OCI-LY7 (cell line): ENCODE measurements around the gene ATP8B3. TPM values are rescaled to one million over a fixed set of nuclear protein-coding genes. Genes with fewer than 3 reads are reported as not detected.
A peak's percentile ranks its signal among the peaks of the same experiment; 100 is the strongest.

Experiments used
- BruUV-seq: library from RNA; stranded (reverse); fragments of 400-500 nt; replicated peaks from 2 replicates; lab custom pipeline; 2021; lab: Mats Ljungman, UMichigan
- CTCF ChIA-PET: fragments of 300-600 bp; sonication (Branson Sonifier 250); formaldehyde crosslinking; loops from one replicate; lab custom pipeline; 2022; ENCODE audit warnings: antibody characterized with exemption; ENCODE audit not compliant: unreplicated experiment; lab: Charles Lee
- POLR2A ChIA-PET: fragments of 300-600 bp; sonication (Branson Sonifier 250); formaldehyde crosslinking; loops from one replicate; lab custom pipeline; 2022; ENCODE audit warnings: antibody characterized with exemption; lab: Charles Lee
- DNase-seq: peaks from one replicate; pipeline ENCODE4 v3.0.0-alpha.2; 2015; ENCODE audit warnings: low spot score
- H2AFZ ChIP-seq: fragments of 200-600 bp; sonication (generic), shearing (Covaris generic); 2 replicates; pipeline ENCODE4 v1.6.1; 2014; ENCODE audit warnings: mild to moderate bottlenecking, antibody characterized with exemption, low read length, moderate library complexity
- H3K27ac ChIP-seq: fragments of 200-600 bp; sonication (generic); 2 replicates; pipeline ENCODE4 v1.5.1; 2014; ENCODE audit warnings: mixed run types, low read depth, mild to moderate bottlenecking, moderate library complexity, low read length, inconsistent platforms; ENCODE audit not compliant: poor library complexity, severe bottlenecking
- H3K36me3 ChIP-seq: fragments of 200-600 bp; sonication (generic); 2 replicates; pipeline ENCODE4 v1.6.1; 2014; ENCODE audit warnings: mild to moderate bottlenecking, antibody characterized with exemption, low read length, moderate library complexity, mixed read lengths; ENCODE audit not compliant: insufficient read depth
- H3K4me1 ChIP-seq: fragments of 200-600 bp; sonication (generic); 2 replicates; pipeline ENCODE4 v1.5.1; 2014; ENCODE audit warnings: mild to moderate bottlenecking, low read length; ENCODE audit not compliant: insufficient read depth, poor library complexity, severe bottlenecking
- H3K4me2 ChIP-seq: fragments of 200-600 bp; sonication (generic); 2 replicates; pipeline ENCODE4 v1.6.1; 2014; ENCODE audit warnings: mild to moderate bottlenecking, low read length
- H3K4me3 ChIP-seq: fragments of 200-600 bp; sonication (generic); 2 replicates; pipeline ENCODE4 v1.5.1; 2014; ENCODE audit warnings: mild to moderate bottlenecking, low read depth, low read length; ENCODE audit not compliant: poor library complexity, severe bottlenecking
- H3K79me2 ChIP-seq: fragments of 200-600 bp; sonication (generic); 2 replicates; pipeline ENCODE4 v1.6.1; 2016; ENCODE audit warnings: low read depth, mild to moderate bottlenecking, low read length, moderate library complexity, mixed read lengths; ENCODE audit not compliant: insufficient read depth
- H3K9me2 ChIP-seq: fragments of 200-600 bp; sonication (generic); 2 replicates; pipeline ENCODE4 v1.6.1; 2016; ENCODE audit warnings: mild to moderate bottlenecking, low read length, mixed read lengths; ENCODE audit not compliant: insufficient read depth
- H3K9me3 ChIP-seq: fragments of 200-600 bp; sonication (generic); 2 replicates; pipeline ENCODE4 v1.6.1; 2014; ENCODE audit warnings: mild to moderate bottlenecking, mixed run types, low read length, mixed read lengths
- H4K20me1 ChIP-seq: fragments of 200-600 bp; sonication (generic); 2 replicates; pipeline ENCODE4 v1.6.1; 2014; ENCODE audit warnings: mild to moderate bottlenecking, antibody characterized with exemption, low read length, moderate library complexity, mixed read lengths; ENCODE audit not compliant: insufficient read depth
- EZH2phosphoT487 ChIP-seq: fragments of 200-600 bp; sonication (generic); IDR thresholded peaks from 2 replicates; pipeline ENCODE4 v1.6.1; 2018; ENCODE audit warnings: low read depth, borderline replicate concordance, mild to moderate bottlenecking, mixed run types, antibody characterized with exemption, low read length, moderate library complexity, mixed read lengths
- intact Hi-C: fragments of 100-400 bp; cut with micrococcal nuclease; formaldehyde crosslinking; loops from one replicate; pipeline ENCODE4 v1.10.0; 2022; ENCODE audit not compliant: unreplicated experiment
- total RNA-seq, 2 experiments: library from RNA; depleted of rRNA in 1 of 2; stranded (reverse); fragments of >200 nt in 1 of 2; shearing (Covaris generic) in 1 of 2; gene quantifications; 2 replicates each; pipeline ENCODE4 v1.2.3, GENCODE V29; 2014 to 2022
- TF ChIP-seq, protein P1 (sequence below): fragments of 200-600 bp; sonication (generic); conservative IDR thresholded peaks from 2 replicates; pipeline ENCODE4 v1.5.1; 2014; ENCODE audit warnings: mild to moderate bottlenecking, antibody characterized with exemption, low read length, moderate library complexity, mixed read lengths

ATP8B3 gene
- total RNA-seq, 2 experiments from 2014 or later = 5.9 to 19.3 TPM

DNA sequence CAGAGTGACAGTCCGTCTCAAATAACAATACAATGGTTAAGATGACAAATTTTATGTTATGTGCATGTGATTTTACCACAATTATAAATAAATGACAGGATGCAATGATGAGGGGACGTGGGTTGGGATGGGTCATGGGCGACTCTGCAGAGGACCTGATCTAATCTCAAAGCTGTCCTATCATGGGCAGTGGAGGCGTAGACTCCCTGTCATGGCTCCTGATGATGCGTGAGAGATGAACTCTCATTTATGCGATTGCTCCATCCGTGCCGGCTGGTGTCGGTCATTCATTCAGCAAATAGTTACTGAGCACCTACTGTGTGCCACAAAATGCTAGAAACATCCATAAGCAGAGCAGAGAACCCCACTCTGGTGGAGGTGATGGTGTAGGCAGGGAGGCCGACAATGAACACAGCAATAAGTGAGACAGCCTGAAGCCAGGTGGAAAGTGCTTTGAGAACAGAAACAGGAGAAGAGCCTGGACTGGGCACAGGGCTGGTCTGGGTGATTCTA lies 37.9 kb upstream of the ATP8B3 start:
- no peaks in the 10 kb centered on the region for H3K9me3 ChIP-seq
- no peaks in the 10 kb centered on the region for H3K9me2 ChIP-seq
- intact Hi-C loops = no loop called here
- H2AFZ ChIP-seq = no peak overlapping the region
- H4K20me1 ChIP-seq = peaks cover 20% of the 10 kb centered on the region
- CTCF ChIA-PET = no interaction called here
- H3K79me2 ChIP-seq = peaks cover 55% of the 10 kb centered on the region
- H3K36me3 ChIP-seq = peaks cover 36% of the 10 kb centered on the region
- POLR2A ChIA-PET = interaction anchor here (0.6 kb wide), 1 partner anchor 16 kb away, joined by 4 read pairs; no protein-coding TSS in a partner anchor
- no peak overlapping the region for H3K4me3 ChIP-seq
- peaks cover 40% of the 10 kb centered on the region for H3K4me1 ChIP-seq
- BruUV-seq = no TSS peak
- no peak for DNase-seq
- TF ChIP-seq, protein P1, sequence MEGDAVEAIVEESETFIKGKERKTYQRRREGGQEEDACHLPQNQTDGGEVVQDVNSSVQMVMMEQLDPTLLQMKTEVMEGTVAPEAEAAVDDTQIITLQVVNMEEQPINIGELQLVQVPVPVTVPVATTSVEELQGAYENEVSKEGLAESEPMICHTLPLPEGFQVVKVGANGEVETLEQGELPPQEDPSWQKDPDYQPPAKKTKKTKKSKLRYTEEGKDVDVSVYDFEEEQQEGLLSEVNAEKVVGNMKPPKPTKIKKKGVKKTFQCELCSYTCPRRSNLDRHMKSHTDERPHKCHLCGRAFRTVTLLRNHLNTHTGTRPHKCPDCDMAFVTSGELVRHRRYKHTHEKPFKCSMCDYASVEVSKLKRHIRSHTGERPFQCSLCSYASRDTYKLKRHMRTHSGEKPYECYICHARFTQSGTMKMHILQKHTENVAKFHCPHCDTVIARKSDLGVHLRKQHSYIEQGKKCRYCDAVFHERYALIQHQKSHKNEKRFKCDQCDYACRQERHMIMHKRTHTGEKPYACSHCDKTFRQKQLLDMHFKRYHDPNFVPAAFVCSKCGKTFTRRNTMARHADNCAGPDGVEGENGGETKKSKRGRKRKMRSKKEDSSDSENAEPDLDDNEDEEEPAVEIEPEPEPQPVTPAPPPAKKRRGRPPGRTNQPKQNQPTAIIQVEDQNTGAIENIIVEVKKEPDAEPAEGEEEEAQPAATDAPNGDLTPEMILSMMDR = no peak
- no peak for TF ChIP-seq EZH2phosphoT487
- no peak overlapping the region for H3K4me2 ChIP-seq
- H3K27ac ChIP-seq = no peak overlapping the region

DNA sequence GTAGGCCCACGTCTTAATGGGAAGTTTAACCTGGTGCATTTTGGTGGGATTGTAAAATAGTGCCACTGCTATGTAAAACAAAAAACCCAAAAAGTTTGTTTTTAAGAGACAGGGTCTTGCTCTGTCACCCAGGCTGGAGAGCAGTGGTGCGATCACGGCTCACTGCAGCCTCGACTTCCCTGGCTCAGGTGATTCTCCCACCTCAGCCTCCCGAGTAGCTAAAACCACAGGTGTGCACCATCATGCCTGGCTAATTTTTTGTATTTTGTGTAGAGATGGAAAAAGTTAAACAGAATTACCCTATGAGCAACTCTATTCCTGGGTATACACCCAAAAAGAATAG lies 37.0 kb upstream of the ATP8B3 start:
- Histone ChIP-seq H3K27ac (peak overlapping the region; percentile 82), H3K9me2 (no peaks in the 10 kb centered on the region), H3K4me3 (peak overlapping the region; percentile 93), H3K4me1 (peaks cover 32% of the 10 kb centered on the region), H3K4me2 (peak overlapping the region; percentile 56; the same call in 1 of the 2 replicates), H3K79me2 (peaks cover 56% of the 10 kb centered on the region), H3K9me3 (no peaks in the 10 kb centered on the region), H4K20me1 (peaks cover 17% of the 10 kb centered on the region), H3K36me3 (peaks cover 38% of the 10 kb centered on the region), H2AFZ (no peak overlapping the region)
- intact Hi-C loops = no loop called here
- no peak for TF ChIP-seq EZH2phosphoT487
- TF ChIP-seq, protein P1 = no peak
- DNase-seq = no peak
- BruUV-seq = no TSS peak
- POLR2A ChIA-PET = no interaction called here
- CTCF ChIA-PET = no interaction called here

DNA sequence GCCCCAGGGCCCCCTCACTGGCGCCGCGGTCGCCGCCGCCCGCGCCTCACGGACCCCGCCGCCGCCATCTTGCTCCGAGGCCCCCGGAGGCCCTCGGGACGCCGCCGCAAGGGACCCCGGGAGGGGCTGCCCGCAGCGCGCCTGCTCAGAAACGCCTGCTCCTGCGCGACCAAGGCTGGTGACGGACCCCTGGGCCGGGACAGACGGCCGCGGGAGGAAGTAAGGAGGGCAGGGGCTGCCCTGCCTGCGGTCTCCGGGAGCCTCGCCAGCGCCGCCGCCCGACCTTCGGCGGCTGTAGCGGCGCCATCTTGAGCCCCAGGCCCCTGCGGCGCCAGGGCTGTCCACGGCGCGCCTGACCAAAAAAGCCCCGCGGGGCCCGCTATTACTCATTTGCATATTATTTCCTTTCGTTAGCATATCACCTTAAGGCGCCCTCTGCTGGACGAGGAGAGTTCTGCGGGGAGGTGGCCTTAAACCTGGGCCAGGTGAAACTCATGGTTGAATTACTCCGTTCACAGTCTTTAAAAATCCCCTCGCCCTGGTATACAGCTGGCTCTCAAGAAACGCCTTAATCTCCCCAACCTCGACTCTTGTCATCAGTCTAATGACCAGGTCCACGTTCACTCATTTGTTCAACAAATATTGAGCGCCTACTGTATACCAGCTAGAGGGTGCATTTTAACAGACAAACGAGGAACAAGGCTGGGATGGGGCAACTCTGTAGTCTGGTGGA lies 36.5 kb upstream of the ATP8B3 start, which contains the start of gene REXO1:
REXO1 (minus strand) TSS at position 85 of the 733 bp plus-strand sequence. CDS start 125 bp downstream, outside the sequence.
- Histone ChIP-seq H3K9me2 (no peaks in the 10 kb centered on the region), H3K4me1 (peaks cover 26% of the 10 kb centered on the region), H3K79me2 (peaks cover 59% of the 10 kb centered on the region), H3K4me2 (peak within 1 kb of the TSS; percentile 80), H2AFZ (no peak within 1 kb of the TSS), H3K27ac (peak within 1 kb of the TSS; percentile 82), H3K4me3 (peak within 1 kb of the TSS; percentile 93), H3K36me3 (peaks cover 37% of the 10 kb centered on the region; the same call in 1 of the 2 replicates), H3K9me3 (no peaks in the 10 kb centered on the region), H4K20me1 (peaks cover 17% of the 10 kb centered on the region)
- TF ChIP-seq, protein P1 = peak; percentile 94
- TF ChIP-seq EZH2phosphoT487 = no peak
- intact Hi-C loops = no loop called here
- BruUV-seq = no TSS peak
- ChIA-PET POLR2A (no interaction called here), CTCF (no interaction called here)
- peak; percentile 96 for DNase-seq
